Osteoblast (primary cell): Measurements from ENCODE around the gene FZD7. TPM values are rescaled to one million over a fixed set of nuclear protein-coding genes. Genes with fewer than 3 reads are reported as not detected.

Experiments used
- DNase-seq: peaks from one replicate; pipeline ENCODE4 v3.0.0; 2011; ENCODE audit warnings: low spot score, mixed read lengths; ENCODE audit not compliant: insufficient read length; ENCODE audit errors: missing footprints
- H2AFZ ChIP-seq: 2 replicates; pipeline ENCODE4 v1.6.0; 2011; ENCODE audit warnings: mild to moderate bottlenecking, low read length
- H3K27ac ChIP-seq: 2 replicates; pipeline ENCODE4 v1.5.1; 2011; ENCODE audit warnings: mild to moderate bottlenecking, low read depth, low read length, moderate library complexity
- H3K27me3 ChIP-seq: 2 replicates; pipeline ENCODE4 v1.6.0; 2012; ENCODE audit warnings: mild to moderate bottlenecking, control low read depth, inconsistent platforms, low read length, moderate library complexity; ENCODE audit not compliant: insufficient read depth
- H3K36me3 ChIP-seq: 2 replicates; pipeline ENCODE4 v1.5.1; 2011; ENCODE audit warnings: mild to moderate bottlenecking, low read length, control low read depth, moderate library complexity; ENCODE audit not compliant: insufficient read depth
- H3K4me1 ChIP-seq: 2 replicates; pipeline ENCODE4 v1.5.1; 2011; ENCODE audit warnings: mild to moderate bottlenecking, low read length, control low read depth, moderate library complexity; ENCODE audit not compliant: insufficient read depth
- H3K4me2 ChIP-seq: 2 replicates; pipeline ENCODE4 v1.6.0; 2011; ENCODE audit warnings: mild to moderate bottlenecking, low read length; ENCODE audit not compliant: insufficient read depth
- H3K4me3 ChIP-seq: fragments of 200-600 bp; sonication (generic); 3 replicates; pipeline ENCODE4 v1.5.1; 2012; ENCODE audit warnings: mild to moderate bottlenecking, low read length, inconsistent platforms; ENCODE audit not compliant: insufficient read depth
- H3K79me2 ChIP-seq: 2 replicates; pipeline ENCODE4 v1.6.0; 2012; ENCODE audit warnings: mild to moderate bottlenecking, low read length, control low read depth, inconsistent platforms; ENCODE audit not compliant: insufficient read depth
- H3K9me3 ChIP-seq: 2 replicates; pipeline ENCODE4 v1.5.1; 2011; ENCODE audit warnings: low read depth, low read length, control low read depth
- H4K20me1 ChIP-seq: 2 replicates; pipeline ENCODE4 v1.6.0; 2012; ENCODE audit warnings: mild to moderate bottlenecking, low read length, control low read depth; ENCODE audit not compliant: insufficient read depth
- total RNA-seq: library from RNA; depleted of rRNA; stranded (reverse); fragments of >200 nt; gene quantifications from 2 replicates; pipeline ENCODE4 v1.2.3, GENCODE V29; 2012
- TF ChIP-seq, protein P1 (sequence below): IDR thresholded peaks from 2 replicates; pipeline ENCODE4 v1.5.1; 2011; ENCODE audit warnings: mild to moderate bottlenecking, low read depth, low read length, moderate library complexity; ENCODE audit errors: extremely low read depth

The FZD7 gene
- total RNA-seq, 1 donor, result 73.8 TPM

GRCh38 chr2:202022755-202023154 is 10.9 kb upstream of the FZD7 start:
- no peak overlapping the region for H3K4me3 ChIP-seq
- no peaks in the 10 kb centered on the region for H3K36me3 ChIP-seq
- H4K20me1 ChIP-seq, result no peaks in the 10 kb centered on the region
- H3K4me2 ChIP-seq, result no peak overlapping the region
- TF ChIP-seq, protein P1, sequence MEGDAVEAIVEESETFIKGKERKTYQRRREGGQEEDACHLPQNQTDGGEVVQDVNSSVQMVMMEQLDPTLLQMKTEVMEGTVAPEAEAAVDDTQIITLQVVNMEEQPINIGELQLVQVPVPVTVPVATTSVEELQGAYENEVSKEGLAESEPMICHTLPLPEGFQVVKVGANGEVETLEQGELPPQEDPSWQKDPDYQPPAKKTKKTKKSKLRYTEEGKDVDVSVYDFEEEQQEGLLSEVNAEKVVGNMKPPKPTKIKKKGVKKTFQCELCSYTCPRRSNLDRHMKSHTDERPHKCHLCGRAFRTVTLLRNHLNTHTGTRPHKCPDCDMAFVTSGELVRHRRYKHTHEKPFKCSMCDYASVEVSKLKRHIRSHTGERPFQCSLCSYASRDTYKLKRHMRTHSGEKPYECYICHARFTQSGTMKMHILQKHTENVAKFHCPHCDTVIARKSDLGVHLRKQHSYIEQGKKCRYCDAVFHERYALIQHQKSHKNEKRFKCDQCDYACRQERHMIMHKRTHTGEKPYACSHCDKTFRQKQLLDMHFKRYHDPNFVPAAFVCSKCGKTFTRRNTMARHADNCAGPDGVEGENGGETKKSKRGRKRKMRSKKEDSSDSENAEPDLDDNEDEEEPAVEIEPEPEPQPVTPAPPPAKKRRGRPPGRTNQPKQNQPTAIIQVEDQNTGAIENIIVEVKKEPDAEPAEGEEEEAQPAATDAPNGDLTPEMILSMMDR, result no peak
- no peaks in the 10 kb centered on the region for H3K27me3 ChIP-seq
- no peak overlapping the region for H3K27ac ChIP-seq
- DNase-seq, result peak; percentile 18
- H3K79me2 ChIP-seq, result no peaks in the 10 kb centered on the region
- H2AFZ ChIP-seq, result no peak overlapping the region
- H3K4me1 ChIP-seq, result no peaks in the 10 kb centered on the region
- no peaks in the 10 kb centered on the region for H3K9me3 ChIP-seq

- Histone ChIP-seq H3K36me3 (no peaks in the 10 kb centered on the region), H2AFZ (no peak overlapping the region), H3K4me1 (no peaks in the 10 kb centered on the region), H3K9me3 (no peaks in the 10 kb centered on the region), H4K20me1 (no peaks in the 10 kb centered on the region), H3K79me2 (no peaks in the 10 kb centered on the region), H3K4me2 (no peak overlapping the region), H3K4me3 (no peak overlapping the region), H3K27ac (no peak overlapping the region), H3K27me3 (no peaks in the 10 kb centered on the region)
- no peak for DNase-seq
- TF ChIP-seq, protein P1, result no peak
Observed at GRCh38 chr2:202023198-202023903, 10.3 kb upstream of the FZD7 start.

DNA sequence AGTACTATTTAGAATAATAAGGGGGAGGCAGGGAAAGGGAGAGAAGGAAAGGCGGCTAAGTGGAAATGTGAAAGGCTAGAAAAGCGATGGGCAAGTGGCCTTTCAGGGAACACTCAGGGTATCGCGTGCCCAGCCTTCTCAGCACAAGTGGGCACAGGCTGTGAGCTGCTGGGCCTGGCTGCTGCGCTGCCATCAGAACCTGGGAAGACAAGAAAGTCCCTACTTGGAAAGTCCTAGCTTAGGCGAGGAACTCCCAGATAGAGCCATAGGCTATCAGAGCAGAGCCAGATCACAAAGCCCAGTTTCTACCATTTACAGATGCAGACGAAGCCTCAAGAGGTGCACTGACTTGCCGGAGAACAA is 9.8 kb upstream of the FZD7 start:
- H3K27ac ChIP-seq, result no peak overlapping the region
- no peaks in the 10 kb centered on the region for H3K79me2 ChIP-seq
- no peaks in the 10 kb centered on the region for H3K9me3 ChIP-seq
- TF ChIP-seq, protein P1, result no peak
- DNase-seq, result no peak
- H3K36me3 ChIP-seq, result no peaks in the 10 kb centered on the region
- no peak overlapping the region for H3K4me3 ChIP-seq
- no peaks in the 10 kb centered on the region for H3K4me1 ChIP-seq
- H3K27me3 ChIP-seq, result no peaks in the 10 kb centered on the region
- H3K4me2 ChIP-seq, result no peak overlapping the region
- H2AFZ ChIP-seq, result no peak overlapping the region
- no peaks in the 10 kb centered on the region for H4K20me1 ChIP-seq

- no peaks in the 10 kb centered on the region for H3K36me3 ChIP-seq
- no peaks in the 10 kb centered on the region for H3K27me3 ChIP-seq
- no peaks in the 10 kb centered on the region for H3K79me2 ChIP-seq
- no peak overlapping the region for H3K4me3 ChIP-seq
- no peak overlapping the region for H2AFZ ChIP-seq
- no peak overlapping the region for H3K4me2 ChIP-seq
- no peaks in the 10 kb centered on the region for H3K9me3 ChIP-seq
- DNase-seq, result no peak
- H3K27ac ChIP-seq, result no peak overlapping the region
- TF ChIP-seq, protein P1, result no peak
- H4K20me1 ChIP-seq, result no peaks in the 10 kb centered on the region
- H3K4me1 ChIP-seq, result no peaks in the 10 kb centered on the region
Observed at GRCh38 chr2:202024871-202025270, 8.8 kb upstream of the FZD7 start.
